Endothelial cell of umbilical vein (primary cell): ENCODE data around the gene CCDC106. TPM values are rescaled to one million over a fixed set of nuclear protein-coding genes. Genes with fewer than 3 reads are reported as not detected.

Experiments
- BruUV-seq: library from RNA; stranded (reverse); fragments of 400-500 nt; replicated peaks from 2 replicates; lab custom pipeline; 2021; lab: Mats Ljungman, UMichigan
- CTCF ChIA-PET: fragments of 300-600, 350-600 bp; sonication (Branson Sonifier 250); formaldehyde crosslinking; loops from one replicate; lab custom pipeline; 2021; ENCODE audit warnings: antibody characterized with exemption, inconsistent platforms; lab: Charles Lee
- POLR2A ChIA-PET: fragments of 300-600, 350-600 bp; sonication (Branson Sonifier 250); formaldehyde crosslinking; loops from one replicate; lab custom pipeline; 2021; ENCODE audit warnings: antibody characterized with exemption, inconsistent platforms; lab: Charles Lee
- DNase-seq: peaks from one replicate; pipeline ENCODE4 v3.0.0-alpha.2; 2011; ENCODE audit warnings: low read depth, low spot score
- FAIRE-seq: peaks from 2 replicates; lab custom pipeline; 2011; peaks lifted over from hg19 to GRCh38; lab: Jason Lieb, UNC
- H2AFZ ChIP-seq: 2 replicates; pipeline ENCODE4 v1.6.0; 2012; ENCODE audit warnings: low read depth, low read length, control low read depth, inconsistent platforms
- H3K27ac ChIP-seq: 2 replicates; pipeline ENCODE4 v1.5.1; 2011; ENCODE audit warnings: low read depth, mild to moderate bottlenecking, control low read depth, low read length, moderate library complexity; ENCODE audit not compliant: insufficient read depth
- H3K27me3 ChIP-seq, 2 experiments: 2 replicates each; pipeline versions ENCODE4 v1.6.0 to v1.6.1; 2011; ENCODE audit warnings: low read length in 2 of 2, mixed read lengths in 1 of 2; ENCODE audit not compliant: control insufficient read depth in 2 of 2, insufficient read depth in 2 of 2
- H3K36me3 ChIP-seq, 2 experiments: 2 replicates in 1 of 2; 3 replicates in 1 of 2; pipeline ENCODE4 v1.5.1; 2011; ENCODE audit warnings: low read length in 2 of 2, mild to moderate bottlenecking in 1 of 2, moderate library complexity in 1 of 2; ENCODE audit not compliant: control insufficient read depth in 2 of 2, insufficient read depth in 2 of 2; ENCODE audit errors: extremely low read depth in 1 of 2
- H3K4me1 ChIP-seq: 3 replicates; pipeline ENCODE4 v1.5.1; 2011; ENCODE audit warnings: mild to moderate bottlenecking, low read length; ENCODE audit not compliant: control insufficient read depth, insufficient read depth; ENCODE audit errors: extremely low read depth
- H3K4me2 ChIP-seq: 2 replicates; pipeline ENCODE4 v1.6.1; 2011; ENCODE audit warnings: low read length, control low read depth, mixed read lengths; ENCODE audit not compliant: insufficient read depth
- H3K4me3 ChIP-seq, 3 experiments: fragments of 200-600 bp in 1 of 3; sonication (generic), shearing (Covaris generic) in 1 of 3; replicated peaks in 1 of 3; 2 replicates each; pipeline ENCODE4 v1.5.1; 2011 to 2016; ENCODE audit warnings: control low read depth in 3 of 3, low read length in 3 of 3, mild to moderate bottlenecking in 2 of 3, inconsistent platforms in 1 of 3, low read depth in 1 of 3, moderate library complexity in 1 of 3; ENCODE audit not compliant: insufficient read depth in 1 of 3
- H3K79me2 ChIP-seq: 2 replicates; pipeline ENCODE4 v1.6.0; 2012; ENCODE audit warnings: low read length, inconsistent platforms; ENCODE audit not compliant: control insufficient read depth, insufficient read depth
- H3K9ac ChIP-seq: replicated peaks from 2 replicates; pipeline ENCODE3; 2011; ENCODE audit warnings: low read length, control low read depth; ENCODE audit not compliant: insufficient read depth; ENCODE audit errors: extremely low read depth
- H3K9me1 ChIP-seq: replicated peaks from 3 replicates; pipeline ENCODE4 v1.6.0; 2011; ENCODE audit warnings: mild to moderate bottlenecking, low read length; ENCODE audit not compliant: control insufficient read depth, insufficient read depth; ENCODE audit errors: extremely low read depth
- H3K9me3 ChIP-seq: replicated peaks from 2 replicates; pipeline ENCODE4 v1.5.1; 2012; ENCODE audit warnings: low read length, inconsistent platforms; ENCODE audit not compliant: control insufficient read depth, insufficient read depth
- H4K20me1 ChIP-seq: replicated peaks from 2 replicates; pipeline ENCODE3; 2011; ENCODE audit warnings: mild to moderate bottlenecking, low read length; ENCODE audit not compliant: control insufficient read depth, insufficient read depth; ENCODE audit errors: extremely low read depth
- EZH2 ChIP-seq: IDR thresholded peaks from 2 replicates; pipeline ENCODE4 v1.6.1; 2012; ENCODE audit warnings: borderline replicate concordance, low read depth, mild to moderate bottlenecking, moderate library complexity, low read length, inconsistent platforms; ENCODE audit not compliant: severe bottlenecking
- FOS ChIP-seq: IDR thresholded peaks from 2 replicates; pipeline ENCODE4 v1.6.1; 2011; ENCODE audit warnings: mild to moderate bottlenecking, low read length, moderate library complexity, borderline replicate concordance; ENCODE audit not compliant: insufficient read depth
- GATA2 ChIP-seq: IDR thresholded peaks from 2 replicates; pipeline ENCODE4 v1.7.0; 2011; ENCODE audit warnings: low read depth, mild to moderate bottlenecking, moderate library complexity, mixed read lengths, low read length; ENCODE audit not compliant: insufficient read length, insufficient read depth
- JUN ChIP-seq: IDR thresholded peaks from 2 replicates; pipeline ENCODE4 v1.6.1; 2011; ENCODE audit warnings: borderline replicate concordance, low read depth; ENCODE audit not compliant: insufficient read length, insufficient read depth
- MYC ChIP-seq: IDR thresholded peaks from one replicate; pipeline ENCODE4 v1.6.1; 2011; ENCODE audit warnings: mild to moderate bottlenecking, low read depth, low read length
- POLR2A ChIP-seq: IDR thresholded peaks from 2 replicates; pipeline ENCODE4 v1.6.1; 2012; ENCODE audit warnings: low read depth, mild to moderate bottlenecking, control low read depth, low read length
- POLR2AphosphoS5 ChIP-seq: IDR thresholded peaks from 2 replicates; pipeline ENCODE4 v1.6.1; 2012; ENCODE audit warnings: low read depth, mild to moderate bottlenecking, control low read depth, low read length, moderate library complexity; ENCODE audit not compliant: insufficient read depth
- dilution Hi-C: fragments of 300-500 bp; cut with MboI; formaldehyde crosslinking; loops from one replicate; pipeline ENCODE4 v1.15.0; 2019; ENCODE audit warnings: low sequenced_read_pairs; ENCODE audit not compliant: extremely low pct_ligation_motif_present
- intact Hi-C: fragments of 100-400 bp; cut with micrococcal nuclease; formaldehyde crosslinking; loops from one replicate; pipeline ENCODE4 v1.10.0; 2022
- polyA plus RNA-seq, 4 experiments: library from polyadenylated mRNA; depleted of rRNA in 3 of 4; stranded (reverse) in 3 of 4; unstranded in 1 of 4; fragments of >200 nt; gene quantifications; 2 replicates each; pipeline versions ENCODE4 v1.2.1 to v1.2.3, GENCODE V29; 2011 to 2012; ENCODE audit warnings: missing spikeins in 1 of 4
- total RNA-seq: library from RNA; stranded (reverse); gene quantifications from 2 replicates; pipeline ENCODE4 v1.2.3, GENCODE V29; 2021
- TF ChIP-seq, protein P1 (sequence below), 2 donors: IDR thresholded peaks; 1 replicate in 1 of 2; 2 replicates in 1 of 2; pipeline ENCODE4 v1.5.1; 2011; ENCODE audit warnings: low read length in 2 of 2, mild to moderate bottlenecking in 2 of 2, moderate library complexity in 2 of 2, control low read depth in 1 of 2, inconsistent platforms in 1 of 2, low read depth in 1 of 2; ENCODE audit not compliant: insufficient read depth in 1 of 2; ENCODE audit errors: extremely low read depth in 1 of 2
- TF ChIP-seq, protein P2 (sequence below): IDR thresholded peaks from 2 replicates; pipeline ENCODE4 v1.6.1; 2011; ENCODE audit not compliant: insufficient read depth, insufficient read length

The CCDC106 gene
- total and polyA plus RNA-seq, 2 donors (not counting 3 experiments of a cell fraction or from before 2014, with no cell fraction given): 11.8 to 12.0 TPM

DNA sequence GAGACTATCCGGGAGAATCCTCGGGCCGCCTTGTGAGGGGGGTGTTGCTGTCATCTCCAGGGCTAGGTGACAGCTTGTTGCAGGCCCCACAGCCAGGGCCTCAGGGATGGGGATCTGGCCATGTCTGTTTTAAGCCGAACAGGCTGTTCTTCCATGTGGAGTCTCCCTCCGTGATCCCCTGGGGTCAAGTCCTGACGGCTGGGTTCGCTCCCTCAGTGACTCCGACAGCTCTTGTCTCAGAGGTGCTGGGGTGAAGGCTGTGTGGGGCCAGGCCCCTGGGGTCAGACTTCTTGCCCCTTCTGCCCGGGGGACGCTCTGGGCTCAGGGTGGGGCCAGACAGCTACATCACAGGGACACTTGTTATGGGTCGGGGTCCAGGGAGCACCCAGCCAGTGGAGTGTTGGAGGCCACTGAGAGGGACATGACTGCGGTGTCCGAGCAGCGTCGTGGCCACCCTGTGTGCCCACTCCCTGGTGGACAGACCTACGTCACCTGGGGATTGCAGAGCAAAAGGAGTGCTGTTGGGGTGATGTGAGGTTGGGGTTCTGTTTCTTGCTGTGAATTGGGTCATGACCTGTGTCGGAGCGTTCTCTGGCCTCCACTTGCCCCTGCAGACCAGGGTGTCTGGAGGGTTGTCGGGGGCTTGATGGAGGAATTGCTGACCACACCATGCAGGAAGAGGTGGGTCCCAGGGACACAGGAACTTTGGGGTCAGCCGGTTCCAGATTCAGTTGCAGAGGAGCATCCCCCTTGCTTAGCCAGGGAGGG is 48.5 kb downstream of the CCDC106 start:
- no peaks in the 10 kb centered on the region for H4K20me1 ChIP-seq
- no peak overlapping the region for H3K4me3 ChIP-seq
- no peaks in the 10 kb centered on the region for H3K4me1 ChIP-seq
- no peak overlapping the region for H3K27ac ChIP-seq
- H3K9me3 ChIP-seq: no peaks in the 10 kb centered on the region
- H3K9me1 ChIP-seq: no peaks in the 10 kb centered on the region
- H3K36me3 ChIP-seq: peaks cover 2 to 39% of the 10 kb centered on the region in 2 experiments
- ChIA-PET CTCF (no interaction called here), POLR2A (no interaction called here)
- intact Hi-C loops (no loop called here), dilution Hi-C loops (no loop called here)
- TF ChIP-seq EZH2 (no peak), FOS (no peak), GATA2 (no peak), MYC (no peak), POLR2A (no peak), JUN (no peak), POLR2AphosphoS5 (no peak)
- TF ChIP-seq, protein P1, sequence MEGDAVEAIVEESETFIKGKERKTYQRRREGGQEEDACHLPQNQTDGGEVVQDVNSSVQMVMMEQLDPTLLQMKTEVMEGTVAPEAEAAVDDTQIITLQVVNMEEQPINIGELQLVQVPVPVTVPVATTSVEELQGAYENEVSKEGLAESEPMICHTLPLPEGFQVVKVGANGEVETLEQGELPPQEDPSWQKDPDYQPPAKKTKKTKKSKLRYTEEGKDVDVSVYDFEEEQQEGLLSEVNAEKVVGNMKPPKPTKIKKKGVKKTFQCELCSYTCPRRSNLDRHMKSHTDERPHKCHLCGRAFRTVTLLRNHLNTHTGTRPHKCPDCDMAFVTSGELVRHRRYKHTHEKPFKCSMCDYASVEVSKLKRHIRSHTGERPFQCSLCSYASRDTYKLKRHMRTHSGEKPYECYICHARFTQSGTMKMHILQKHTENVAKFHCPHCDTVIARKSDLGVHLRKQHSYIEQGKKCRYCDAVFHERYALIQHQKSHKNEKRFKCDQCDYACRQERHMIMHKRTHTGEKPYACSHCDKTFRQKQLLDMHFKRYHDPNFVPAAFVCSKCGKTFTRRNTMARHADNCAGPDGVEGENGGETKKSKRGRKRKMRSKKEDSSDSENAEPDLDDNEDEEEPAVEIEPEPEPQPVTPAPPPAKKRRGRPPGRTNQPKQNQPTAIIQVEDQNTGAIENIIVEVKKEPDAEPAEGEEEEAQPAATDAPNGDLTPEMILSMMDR (IDR thresholded peaks at IDR 0.05; ENCODE audit: extremely low read depth in 1 of 2, insufficient read depth in 1 of 2, low read depth in 1 of 2, low read length in 2 of 2): no peak
- TF ChIP-seq, protein P2, sequence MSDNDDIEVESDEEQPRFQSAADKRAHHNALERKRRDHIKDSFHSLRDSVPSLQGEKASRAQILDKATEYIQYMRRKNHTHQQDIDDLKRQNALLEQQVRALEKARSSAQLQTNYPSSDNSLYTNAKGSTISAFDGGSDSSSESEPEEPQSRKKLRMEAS: no peak
- no peak overlapping the region for H3K4me2 ChIP-seq
- no peak overlapping the region for H2AFZ ChIP-seq
- BruUV-seq: no TSS peak
- DNase-seq: no peak
- H3K79me2 ChIP-seq: no peaks in the 10 kb centered on the region
- H3K9ac ChIP-seq: no peak overlapping the region
- FAIRE-seq: no peak
- no peaks in the 10 kb centered on the region for H3K27me3 ChIP-seq
